Body of pancreas (tissue), 4 donors: Measurements from ENCODE around the gene RFXAP. TPM values are rescaled to one million over a fixed set of nuclear protein-coding genes. Genes with fewer than 3 reads are reported as not detected.
"Not testable (repeated sequence)": the region's sequence is repeated elsewhere in the genome, so short reads cannot be mapped to it uniquely, and the experiment has no call there.

Source experiments
- ATAC-seq: fragments of 150-250 bp; one replicate; pipeline ENCODE4 v1.9.1; 2016
- DNase-seq, 4 donors: peaks; one replicate each; pipeline ENCODE4 v3.0.0-alpha.2; 2019
- H3K27ac ChIP-seq, 4 donors: fragments of 200-600 bp; sonication (generic); 1 replicate in 3 of 4; 2 replicates in 1 of 4; pipeline versions ENCODE4 v1.5.1 to v1.6.1; 2016 to 2019; ENCODE audit warnings: mild to moderate bottlenecking in 1 of 4, mixed read lengths in 1 of 4, moderate library complexity in 1 of 4
- H3K27me3 ChIP-seq, 2 donors: fragments of 200-600 bp; sonication (generic); one replicate each; pipeline ENCODE4 v1.6.0; 2016; ENCODE audit warnings: mild to moderate bottlenecking in 1 of 2
- H3K36me3 ChIP-seq, 2 donors: fragments of 200-600 bp; sonication (generic); replicated peaks in 1 of 2; 2 replicates each; pipeline ENCODE4 v1.5.1; 2016; ENCODE audit warnings: low read depth in 2 of 2; ENCODE audit not compliant: insufficient read depth in 1 of 2
- H3K4me1 ChIP-seq: fragments of 200-600 bp; sonication (generic); one replicate; pipeline ENCODE4 v1.6.0; 2016
- H3K4me3 ChIP-seq, 2 donors: fragments of 200-600 bp; sonication (generic); 1 replicate in 1 of 2; 2 replicates in 1 of 2; pipeline ENCODE4 v1.5.1; 2016 to 2019
- H3K9me3 ChIP-seq, 3 donors: fragments of 200-600 bp; sonication (generic); 1 replicate in 2 of 3; 2 replicates in 1 of 3; pipeline ENCODE4 v1.5.1; 2016
- POLR2A ChIP-seq, 3 donors: fragments of 450-650 bp; IDR thresholded peaks; one replicate each; pipeline ENCODE4 v1.6.1; 2016; ENCODE audit warnings: antibody characterized with exemption in 3 of 3, mild to moderate bottlenecking in 2 of 3
- WGBS, 2 donors: methylation state at CpG; one replicate each; pipeline ENCODE4 v1.1.5; 2017; 5-methylcytosine and 5-hydroxymethylcytosine counted together
- intact Hi-C: fragments of 100-400 bp; cut with DNase I; formaldehyde crosslinking; loops from one replicate; pipeline ENCODE4 v1.15.1; 2023
- total RNA-seq, 2 donors: library from RNA; depleted of rRNA; stranded (reverse); fragments of >200 nt; gene quantifications; one replicate each; pipeline ENCODE4 v1.1.0, GENCODE V29; 2016
- TF ChIP-seq, protein P1 (sequence below), 7 experiments: fragments of 450-650 bp in 4 of 7; fragments of 200-600 bp in 3 of 7; sonication (generic) in 3 of 7; IDR thresholded peaks; one replicate each; pipeline ENCODE4 v1.5.1; 2016 to 2019; ENCODE audit warnings: antibody characterized with exemption in 7 of 7

The RFXAP gene
- total RNA-seq, 2 donors from 2014 or later = 0.33 to 7.0 TPM

DNA sequence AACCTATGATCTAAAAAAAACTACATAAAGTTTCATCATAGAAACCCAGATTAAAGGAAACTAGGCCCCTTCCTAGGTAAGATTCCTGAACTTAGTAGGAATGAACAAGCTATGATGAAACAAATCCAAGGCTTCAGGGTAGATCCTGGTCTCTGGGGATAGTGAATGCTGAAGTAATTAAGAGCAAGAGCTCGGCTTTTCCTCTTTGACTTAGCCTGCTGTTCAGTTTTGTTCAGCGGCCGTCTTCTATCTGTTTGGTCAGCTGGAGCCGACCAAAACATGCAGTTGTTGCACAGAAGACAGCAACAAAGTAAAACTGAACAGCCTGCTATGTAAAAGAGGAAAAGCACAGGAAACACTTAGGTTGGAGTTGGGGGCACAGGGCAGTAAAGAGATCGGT, 44.1 kb upstream of the RFXAP start:
- TF ChIP-seq, protein P1, sequence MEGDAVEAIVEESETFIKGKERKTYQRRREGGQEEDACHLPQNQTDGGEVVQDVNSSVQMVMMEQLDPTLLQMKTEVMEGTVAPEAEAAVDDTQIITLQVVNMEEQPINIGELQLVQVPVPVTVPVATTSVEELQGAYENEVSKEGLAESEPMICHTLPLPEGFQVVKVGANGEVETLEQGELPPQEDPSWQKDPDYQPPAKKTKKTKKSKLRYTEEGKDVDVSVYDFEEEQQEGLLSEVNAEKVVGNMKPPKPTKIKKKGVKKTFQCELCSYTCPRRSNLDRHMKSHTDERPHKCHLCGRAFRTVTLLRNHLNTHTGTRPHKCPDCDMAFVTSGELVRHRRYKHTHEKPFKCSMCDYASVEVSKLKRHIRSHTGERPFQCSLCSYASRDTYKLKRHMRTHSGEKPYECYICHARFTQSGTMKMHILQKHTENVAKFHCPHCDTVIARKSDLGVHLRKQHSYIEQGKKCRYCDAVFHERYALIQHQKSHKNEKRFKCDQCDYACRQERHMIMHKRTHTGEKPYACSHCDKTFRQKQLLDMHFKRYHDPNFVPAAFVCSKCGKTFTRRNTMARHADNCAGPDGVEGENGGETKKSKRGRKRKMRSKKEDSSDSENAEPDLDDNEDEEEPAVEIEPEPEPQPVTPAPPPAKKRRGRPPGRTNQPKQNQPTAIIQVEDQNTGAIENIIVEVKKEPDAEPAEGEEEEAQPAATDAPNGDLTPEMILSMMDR (IDR thresholded peaks at IDR 0.05) = no peak
- no peak for TF ChIP-seq POLR2A (IDR thresholded peaks at IDR 0.05)
- no peak overlapping the region for H3K4me3 ChIP-seq
- no peaks in the 10 kb centered on the region for H3K27me3 ChIP-seq
- H3K9me3 ChIP-seq = no peaks in the 10 kb centered on the region
- ATAC-seq (no peak), DNase-seq (no peak)
- WGBS, 2 donors = 51 to 52% methylated on average over 5 of the region's 5 CpGs
- no peak overlapping the region for H3K27ac ChIP-seq
- no peaks in the 10 kb centered on the region for H3K4me1 ChIP-seq
- no peaks in the 10 kb centered on the region for H3K36me3 ChIP-seq
- intact Hi-C loops = no loop called here

DNA sequence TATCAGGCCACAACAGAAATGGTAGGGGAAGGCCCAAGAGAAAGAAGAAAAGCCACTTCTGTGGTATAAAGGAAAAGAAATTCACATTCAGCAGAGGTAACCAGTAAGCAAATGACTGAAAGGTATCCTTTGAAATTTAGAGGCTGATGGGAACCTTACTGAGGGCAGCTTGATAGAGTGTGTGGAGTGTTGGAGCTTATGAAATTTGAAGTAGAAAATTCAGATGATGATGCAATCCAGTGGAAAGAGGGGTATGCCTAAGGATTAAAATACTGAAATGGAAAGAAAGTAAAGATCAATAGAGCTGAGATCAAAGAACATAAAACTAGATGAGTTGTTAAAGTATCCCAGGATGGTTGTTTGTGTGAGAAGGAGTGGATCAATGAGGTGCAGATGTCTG, 42.8 kb upstream of the RFXAP start:
- TF ChIP-seq, protein P1 (IDR thresholded peaks at IDR 0.05) = no peak
- TF ChIP-seq POLR2A (IDR thresholded peaks at IDR 0.05) = no peak
- H3K36me3 ChIP-seq = no peaks in the 10 kb centered on the region
- no peaks in the 10 kb centered on the region for H3K9me3 ChIP-seq
- DNase-seq = no peak
- no peak overlapping the region for H3K27ac ChIP-seq
- no peaks in the 10 kb centered on the region for H3K27me3 ChIP-seq
- no peak for ATAC-seq
- no peaks in the 10 kb centered on the region for H3K4me1 ChIP-seq
- intact Hi-C loops = no loop called here
- H3K4me3 ChIP-seq = no peak overlapping the region

DNA sequence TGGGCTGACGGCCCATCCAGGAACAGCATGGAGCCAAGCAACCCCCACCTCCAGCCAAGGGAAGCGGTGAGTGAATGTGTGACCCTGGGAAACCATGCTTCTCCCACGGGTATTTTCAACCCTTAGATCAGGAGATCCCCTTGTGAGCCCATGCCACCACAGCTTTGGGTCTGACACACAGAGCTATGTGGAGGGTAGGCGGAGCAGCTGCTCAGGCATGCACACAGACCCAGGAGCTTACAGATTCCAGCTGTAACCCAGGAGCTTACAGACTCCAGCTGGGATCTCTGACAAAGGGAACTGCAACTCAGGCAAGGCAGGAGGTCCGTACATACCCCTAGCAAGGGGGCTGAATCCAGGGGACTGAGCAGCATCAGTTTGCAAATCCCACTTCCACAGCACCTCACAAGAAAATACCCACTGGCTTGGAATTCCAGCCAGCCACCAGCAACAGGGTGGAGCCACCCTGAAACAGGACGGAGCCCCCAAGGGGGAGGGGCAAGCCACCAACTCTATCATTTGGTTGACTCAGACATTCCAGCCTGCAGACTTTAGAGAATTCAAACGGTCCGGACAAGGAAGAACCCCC, 40.8 kb upstream of the RFXAP start:
- no peaks in the 10 kb centered on the region for H3K27me3 ChIP-seq
- TF ChIP-seq, protein P1 (IDR thresholded peaks at IDR 0.05) = no peak
- no peak for TF ChIP-seq POLR2A (IDR thresholded peaks at IDR 0.05)

DNA sequence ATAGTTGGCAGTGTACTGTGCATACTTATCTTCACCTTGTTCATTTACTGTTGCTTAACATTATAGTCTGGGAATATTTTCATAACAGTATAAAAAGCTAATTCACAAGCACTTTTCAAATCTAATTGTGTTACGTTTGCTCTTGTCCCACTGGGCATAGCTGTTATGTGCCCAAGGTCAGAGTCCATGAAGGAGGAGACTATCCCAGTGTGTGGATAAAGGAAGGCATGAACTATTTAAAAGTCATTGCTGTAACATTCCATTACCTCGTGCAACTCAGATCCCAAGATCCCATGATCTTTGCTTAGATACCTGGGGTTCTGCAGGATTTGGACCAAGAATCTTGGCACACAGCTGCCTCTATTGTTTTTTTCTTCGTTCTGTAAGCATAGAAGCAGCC, 35.1 kb upstream of the RFXAP start:
- no peak for ATAC-seq
- intact Hi-C loops = no loop called here
- H3K4me1 ChIP-seq = no peaks in the 10 kb centered on the region
- TF ChIP-seq, protein P1 (IDR thresholded peaks at IDR 0.05) = no peak
- no peak for TF ChIP-seq POLR2A (IDR thresholded peaks at IDR 0.05)
- no peak overlapping the region for H3K4me3 ChIP-seq
- H3K36me3 ChIP-seq = no peaks in the 10 kb centered on the region
- no peaks in the 10 kb centered on the region for H3K9me3 ChIP-seq
- WGBS, 2 donors = 21 to 27% methylated on average over 3 of the region's 3 CpGs
- no peak overlapping the region for H3K27ac ChIP-seq
- no peak for DNase-seq
- H3K27me3 ChIP-seq = no peaks in the 10 kb centered on the region

More for the DNA sequence above, 40.8 kb upstream of the RFXAP start:
- Histone ChIP-seq H3K36me3 (no peaks in the 10 kb centered on the region), H3K4me3 (no peak overlapping the region), H3K9me3 (no peaks in the 10 kb centered on the region), H3K27ac (no peak overlapping the region), H3K4me1 (no peaks in the 10 kb centered on the region)
- ATAC-seq (no peak), DNase-seq (no peak)
- WGBS, 2 donors = 18 to 19% methylated on average over 6 to 8 of the region's 8 CpGs
- intact Hi-C loops = no loop called here

DNA sequence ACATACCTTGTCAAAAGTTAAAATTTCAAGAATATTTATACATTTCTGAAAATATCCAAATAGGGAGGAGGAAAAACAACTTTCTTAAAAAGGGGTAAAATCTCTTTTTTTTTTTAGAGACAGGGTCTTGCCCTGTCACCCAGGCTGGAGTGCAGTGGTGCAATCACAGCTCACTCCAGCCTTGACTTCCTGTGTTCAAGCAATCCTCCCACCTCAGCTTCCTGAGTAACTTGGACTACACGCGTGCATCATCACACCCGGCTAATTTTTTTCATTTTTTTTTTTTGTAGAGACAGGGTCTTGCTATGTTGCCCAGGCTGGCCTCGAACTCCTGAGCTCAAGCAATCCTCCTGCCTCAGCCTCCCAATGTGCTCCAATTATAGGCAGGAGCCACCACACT, 32.8 kb upstream of the RFXAP start:
- H3K9me3 ChIP-seq, H3K4me3 ChIP-seq, H3K27me3 ChIP-seq, ATAC-seq, H3K4me1 ChIP-seq, DNase-seq, H3K36me3 ChIP-seq, intact Hi-C loops, H3K27ac ChIP-seq: not testable (repeated sequence)
- 75 to 81% methylated on average over 4 of the region's 4 CpGs for WGBS, 2 donors
